ENCODE measurements around the gene KLHL41.
"Not testable (repeated sequence)": the region's sequence is repeated elsewhere in the genome, so short reads cannot be mapped to it uniquely, and the experiment has no call there.

Gene KLHL41

GRCh38 chr2:169510496-169510895 lies 994 bp downstream of the KLHL41 start:
- no peak for DNase-seq (ENCODE audit: low spot score)

- no peak for DNase-seq (ENCODE audit: low spot score)
Measured at GRCh38 chr2:169511818-169512217, 2.3 kb downstream of the KLHL41 start.

DNA sequence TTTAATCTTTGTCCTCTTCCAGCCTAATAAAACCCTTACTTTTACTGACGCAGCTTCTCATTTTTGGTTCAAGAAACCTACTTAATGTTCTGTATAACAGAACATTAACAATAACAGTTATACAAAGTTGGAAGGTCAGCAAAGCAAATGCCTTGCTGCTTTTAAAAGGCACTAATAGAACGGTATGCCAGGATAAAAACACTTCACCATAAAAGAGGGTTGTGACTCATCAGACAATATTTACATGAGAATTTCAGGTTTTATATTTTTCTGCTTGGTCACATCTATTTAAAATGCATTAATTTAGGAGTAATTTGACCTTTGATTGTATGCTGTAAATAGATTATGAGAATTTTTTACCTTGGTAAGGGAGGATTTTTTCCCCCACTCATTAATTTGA lies 3.0 kb downstream of the KLHL41 start:
- no peak for DNase-seq (ENCODE audit: low spot score)

GRCh38 chr2:169513094-169513493 lies 3.6 kb downstream of the KLHL41 start:
- DNase-seq (ENCODE audit: low spot score) = no peak

- no peak for DNase-seq (ENCODE audit: low spot score)
Measured at GRCh38 chr2:169513926-169514325, 4.4 kb downstream of the KLHL41 start.

DNA sequence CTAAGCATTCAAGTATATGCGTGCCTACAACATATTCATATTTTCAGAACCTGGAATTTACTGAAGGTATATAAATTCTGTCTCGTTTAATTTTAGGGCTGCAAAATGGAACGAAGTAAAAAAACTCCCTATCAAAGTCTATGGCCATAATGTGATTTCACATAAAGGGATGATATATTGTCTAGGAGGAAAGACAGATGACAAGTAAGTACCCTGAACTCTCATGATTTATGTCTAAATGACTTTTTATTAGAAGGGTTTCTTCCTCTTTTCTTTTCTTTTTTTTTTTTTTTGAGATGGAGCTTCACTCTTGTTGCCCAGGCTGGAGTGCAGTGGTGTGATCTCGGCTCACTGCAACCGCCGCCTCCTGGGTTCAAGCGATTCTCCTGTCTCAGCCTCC lies 5.3 kb downstream of the KLHL41 start:
- not testable (repeated sequence) for DNase-seq (ENCODE audit: low spot score)

- not testable (repeated sequence) for DNase-seq (ENCODE audit: low spot score)
Measured at GRCh38 chr2:169516488-169516995, 7.0 kb downstream of the KLHL41 start.

DNA sequence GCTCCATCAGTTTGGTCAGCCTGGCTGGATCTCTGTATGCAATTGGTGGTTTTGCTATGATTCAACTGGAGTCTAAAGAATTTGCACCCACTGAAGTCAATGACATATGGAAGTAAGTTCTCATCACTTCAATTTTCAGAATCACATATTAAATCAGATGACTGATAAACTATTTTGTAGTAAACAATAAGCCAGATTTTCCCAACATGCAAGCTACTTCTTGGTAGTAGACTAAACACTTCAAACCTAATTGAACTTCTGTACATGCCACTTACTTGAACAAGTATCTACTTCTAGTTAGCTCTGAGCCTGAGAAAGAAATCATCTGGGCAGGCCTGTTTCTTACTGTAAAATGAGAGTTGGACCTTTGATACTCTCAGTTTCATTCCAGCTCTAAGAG lies 11.4 kb downstream of the KLHL41 start:
- DNase-seq (ENCODE audit: low spot score) = no peak

- DNase-seq (ENCODE audit: low spot score) = no peak
Measured at GRCh38 chr2:169523681-169524080, 14.2 kb downstream of the KLHL41 start.

DNA sequence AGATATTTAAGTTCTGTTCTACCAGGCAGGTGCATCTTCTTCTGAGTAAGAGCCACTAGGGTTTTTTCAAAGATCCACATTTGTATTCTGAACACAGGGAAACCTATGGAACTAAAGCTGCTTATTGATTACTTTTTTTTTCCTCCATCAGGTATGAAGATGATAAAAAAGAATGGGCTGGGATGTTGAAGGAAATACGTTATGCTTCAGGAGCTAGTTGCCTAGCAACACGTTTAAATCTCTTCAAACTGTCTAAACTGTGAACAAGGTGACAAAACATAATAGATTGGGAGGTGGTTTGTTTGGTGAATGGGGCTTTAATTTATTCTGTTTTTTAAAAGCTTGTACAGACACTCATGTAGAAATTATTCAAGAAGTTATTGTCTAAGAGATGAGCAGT lies 15.9 kb downstream of the KLHL41 start:
- no peak for DNase-seq (ENCODE audit: low spot score)

DNA sequence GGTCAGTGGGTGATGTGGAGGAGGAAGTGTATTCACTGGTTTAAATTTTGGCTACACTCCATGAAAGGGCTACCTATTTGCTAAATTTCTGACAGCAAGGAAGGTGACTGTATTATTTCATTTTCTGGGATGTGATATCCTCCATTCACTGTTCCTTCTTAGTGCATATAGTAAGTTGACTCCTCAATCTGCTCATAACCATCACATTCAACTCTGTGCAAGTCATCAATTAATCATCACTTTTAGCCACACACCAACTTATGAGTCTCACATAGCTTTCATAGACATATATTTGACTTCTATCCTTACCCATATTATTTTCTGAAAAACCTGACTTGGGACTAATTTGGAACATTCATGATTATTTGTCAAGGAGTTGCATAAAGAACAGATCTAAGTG lies 16.9 kb downstream of the KLHL41 start:
- DNase-seq (ENCODE audit: low spot score) = no peak

DNA sequence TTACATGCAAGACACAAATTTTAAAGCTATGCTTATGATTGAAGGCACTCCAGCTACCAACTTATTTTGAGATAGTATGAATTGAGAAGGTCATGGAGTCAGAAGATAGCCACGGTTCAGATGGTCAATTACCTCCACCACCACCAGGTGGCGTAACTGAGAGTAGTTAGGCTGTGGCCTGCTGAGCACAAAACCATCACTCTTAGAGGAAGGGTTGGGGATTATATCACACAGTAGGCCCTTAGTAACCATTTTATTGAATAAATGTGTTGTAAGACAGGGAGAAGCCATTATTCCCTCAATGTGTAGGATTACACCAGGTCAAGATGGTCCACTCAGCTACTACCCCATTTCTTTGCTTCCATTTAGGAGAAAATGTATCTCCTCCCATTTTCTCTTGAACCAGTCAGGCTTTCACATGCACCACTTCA lies 18.8 kb downstream of the KLHL41 start:
- peak; percentile 47 for DNase-seq (ENCODE audit: low spot score)

GRCh38 chr2:169539460-169539859 lies 30.0 kb downstream of the KLHL41 start:
- not testable (repeated sequence) for DNase-seq (ENCODE audit: low spot score)

- no peak for DNase-seq (ENCODE audit: low spot score)
Measured at GRCh38 chr2:169540146-169540545, 30.6 kb downstream of the KLHL41 start.

- no peak for DNase-seq (ENCODE audit: low spot score)
Measured at GRCh38 chr2:169542433-169542832, 32.9 kb downstream of the KLHL41 start.

- DNase-seq (ENCODE audit: low spot score) = no peak
Measured at GRCh38 chr2:169546756-169547155, 37.3 kb downstream of the KLHL41 start.

- no peak for DNase-seq (ENCODE audit: low spot score)
Measured at GRCh38 chr2:169561364-169561763, 51.9 kb downstream of the KLHL41 start.

DNA sequence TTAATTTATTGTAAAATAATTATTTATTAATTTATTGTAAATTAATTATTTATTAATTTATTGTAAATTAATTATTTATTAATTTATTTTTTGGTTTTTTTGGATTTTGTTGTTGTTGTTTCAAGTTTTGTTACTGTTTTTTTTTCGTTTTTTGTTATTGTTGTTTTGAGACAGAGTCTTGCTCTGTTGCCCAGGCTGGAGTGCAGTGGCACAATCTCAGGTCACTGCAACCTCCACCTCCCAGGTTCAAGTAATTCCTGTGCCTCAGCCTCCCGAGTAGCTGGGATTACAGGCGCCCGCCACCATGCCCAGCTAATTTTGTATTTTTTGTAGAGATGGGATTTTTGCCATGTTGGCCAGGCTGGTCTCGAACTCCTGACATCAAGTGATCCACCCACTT lies 52.6 kb downstream of the KLHL41 start:
- not testable (repeated sequence) for DNase-seq (ENCODE audit: low spot score)

DNA sequence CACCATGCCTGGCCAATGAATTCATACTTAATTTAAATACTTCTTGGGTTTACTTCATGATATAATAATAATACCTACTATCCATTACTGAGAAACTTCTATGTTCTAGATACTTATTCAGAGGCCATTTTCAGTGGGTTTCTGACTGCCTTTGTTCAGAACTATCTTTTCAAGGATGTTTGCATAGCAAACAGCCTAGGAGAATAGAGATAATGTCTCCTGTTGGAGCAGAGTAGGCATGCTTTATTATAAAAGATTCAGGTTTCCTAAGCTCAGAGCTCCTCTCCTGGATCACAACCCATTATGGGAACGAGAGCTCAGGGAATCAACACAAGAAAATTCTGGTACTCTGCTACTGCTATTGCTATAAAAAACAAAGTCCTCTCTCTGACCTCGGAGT lies 53.0 kb downstream of the KLHL41 start:
- DNase-seq (ENCODE audit: low spot score) = no peak

DNA sequence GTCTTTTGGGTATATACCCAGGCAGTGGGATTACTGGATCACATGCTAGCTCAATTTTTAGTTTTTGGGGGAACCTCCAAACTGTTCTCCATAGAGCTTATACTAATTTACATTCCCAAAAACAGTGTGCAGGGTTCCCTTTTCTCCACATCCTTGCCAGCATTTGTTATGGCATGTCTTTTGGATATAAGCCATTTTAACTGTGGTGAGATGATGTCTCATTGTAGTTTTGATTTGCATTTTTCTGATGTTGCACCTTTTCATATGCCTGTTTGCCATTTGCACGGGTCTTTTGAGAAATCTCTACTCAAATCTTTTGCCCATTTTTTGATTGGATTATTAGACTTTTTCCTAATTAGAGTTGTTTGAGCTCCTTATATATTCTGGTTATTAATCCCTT lies 56.2 kb downstream of the KLHL41 start:
- DNase-seq (ENCODE audit: low spot score) = no peak

DNA sequence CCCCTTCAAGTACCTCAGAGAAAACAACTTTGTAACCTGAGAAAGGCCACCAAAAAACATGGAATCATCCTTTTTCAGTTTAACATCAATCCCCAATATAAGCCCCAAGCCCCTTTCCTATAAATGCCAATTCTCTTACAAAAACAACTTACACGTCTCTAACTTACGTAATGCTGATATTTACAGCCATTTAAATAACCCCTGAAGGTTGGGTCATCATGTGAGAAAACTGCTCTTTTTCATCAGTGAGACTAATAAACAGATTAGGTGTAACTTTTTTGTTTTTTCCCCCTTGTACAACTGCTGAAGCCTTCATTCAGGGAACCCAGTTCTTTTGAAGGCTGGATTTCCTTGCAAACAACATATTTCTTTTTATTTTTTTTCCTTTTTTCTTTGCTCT lies 60.4 kb downstream of the KLHL41 start:
- DNase-seq (ENCODE audit: low spot score) = no peak

GRCh38 chr2:169570752-169571151 lies 61.2 kb downstream of the KLHL41 start:
- not testable (repeated sequence) for DNase-seq (ENCODE audit: low spot score)

- DNase-seq (ENCODE audit: low spot score) = no peak
Measured at GRCh38 chr2:169571571-169571970, 62.1 kb downstream of the KLHL41 start.

DNA sequence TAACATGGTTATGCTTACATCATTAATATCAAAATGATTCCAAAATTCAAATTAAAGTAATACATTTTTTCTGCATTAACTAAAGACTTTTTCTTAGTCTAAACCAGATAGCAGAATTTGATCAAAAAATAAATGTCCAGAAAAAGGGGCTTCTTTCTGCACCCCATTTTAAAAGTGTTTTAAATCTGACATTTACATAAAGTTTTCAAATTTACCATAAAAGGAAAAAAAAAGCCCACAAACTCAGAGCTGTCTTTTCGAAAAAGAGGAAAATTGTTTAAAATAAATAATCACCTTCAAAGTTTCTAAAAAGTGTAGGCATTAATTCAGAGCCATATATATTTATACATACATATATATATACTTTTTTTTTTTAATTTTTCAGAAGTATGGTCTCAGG lies 62.7 kb downstream of the KLHL41 start:
- no peak for DNase-seq (ENCODE audit: low spot score)

- no peak for DNase-seq (ENCODE audit: low spot score)
Measured at GRCh38 chr2:169572821-169573159, 63.3 kb downstream of the KLHL41 start.
